HepG2 (cell line): Measurements from ENCODE around the gene SPRYD3. TPM values are rescaled to one million over a fixed set of nuclear protein-coding genes. Genes with fewer than 3 reads are reported as not detected.

Source experiments
- CHD2 ChIP-seq: IDR thresholded peaks from 2 replicates; pipeline ENCODE4 v1.6.1; 2011; ENCODE audit warnings: low read depth, low read length, improper control_type of control experiment
- GATAD2A ChIP-seq: IDR thresholded peaks from 2 replicates; pipeline ENCODE4 v1.6.1; 2016
- HDAC1 ChIP-seq: sonication (generic); formaldehyde crosslinking; IDR thresholded peaks from 2 replicates; pipeline ENCODE4 v1.5.1; 2020; ENCODE audit warnings: mild to moderate bottlenecking, missing genetic modification reagents
- MBNL3 ChIP-seq: fragments of 250-450 bp; sonication (Bioruptor Pico); conservative IDR thresholded peaks from 2 replicates; pipeline ENCODE4 v1.8.0; 2022; ENCODE audit warnings: mild to moderate bottlenecking, inconsistent platforms
- MIXL1 ChIP-seq: IDR thresholded peaks from 2 replicates; pipeline ENCODE4 v1.6.1; 2016
- NBN ChIP-seq: fragments of 450-650 bp; conservative IDR thresholded peaks from 2 replicates; pipeline ENCODE4 v1.6.1; 2017
- NFE2L2 ChIP-seq: fragments of 150-350 bp; IDR thresholded peaks from 2 replicates; pipeline ENCODE4 v1.6.1; 2014; ENCODE audit warnings: low read length
- PAWR ChIP-seq: sonication (generic); formaldehyde crosslinking; IDR thresholded peaks from 2 replicates; pipeline ENCODE4 v1.4.0; 2020; ENCODE audit warnings: missing genetic modification reagents, mild to moderate bottlenecking, borderline replicate concordance
- SATB2 ChIP-seq: sonication (generic); formaldehyde crosslinking; IDR thresholded peaks from 2 replicates; pipeline ENCODE4 v1.5.0; 2020; ENCODE audit warnings: missing genetic modification reagents
- SP4 ChIP-seq: sonication (generic); formaldehyde crosslinking; IDR thresholded peaks from 2 replicates; pipeline ENCODE4 v1.8.1; 2023; ENCODE audit warnings: mild to moderate bottlenecking, missing genetic modification reagents
- TBP ChIP-seq: sonication (generic); formaldehyde crosslinking; IDR thresholded peaks from 2 replicates; pipeline ENCODE4 v1.5.0; 2020; ENCODE audit warnings: missing genetic modification reagents
- THAP11 ChIP-seq: IDR thresholded peaks from 2 replicates; pipeline ENCODE4 v1.6.1; 2016; ENCODE audit warnings: missing biosample characterization, missing genetic modification reagents
- ZNF138 ChIP-seq: sonication (generic); formaldehyde crosslinking; IDR thresholded peaks from 2 replicates; pipeline ENCODE4 v1.5.0; 2020; ENCODE audit warnings: mild to moderate bottlenecking, low read depth, missing genetic modification reagents
- ZNF350 ChIP-seq: sonication (generic); formaldehyde crosslinking; IDR thresholded peaks from 2 replicates; pipeline ENCODE4 v1.4.0; 2020; ENCODE audit warnings: mild to moderate bottlenecking, low read depth, missing genetic modification reagents, borderline replicate concordance
- ZNF354B ChIP-seq: sonication (generic); formaldehyde crosslinking; IDR thresholded peaks from 2 replicates; pipeline ENCODE4 v1.8.0; 2022; ENCODE audit warnings: mild to moderate bottlenecking, missing genetic modification reagents
- ZNF430 ChIP-seq: sonication (generic); formaldehyde crosslinking; IDR thresholded peaks from 2 replicates; pipeline ENCODE4 v1.9.0; 2021; ENCODE audit warnings: mild to moderate bottlenecking, missing genetic modification reagents
- ZNF547 ChIP-seq: sonication (generic); formaldehyde crosslinking; IDR thresholded peaks from 2 replicates; pipeline ENCODE4 v1.5.1; 2020; ENCODE audit warnings: mild to moderate bottlenecking, missing genetic modification reagents
- ZNF550 ChIP-seq: sonication (generic); formaldehyde crosslinking; IDR thresholded peaks from 2 replicates; pipeline ENCODE4 v1.4.0; 2020; ENCODE audit warnings: mild to moderate bottlenecking, missing genetic modification reagents, borderline replicate concordance
- ZNF569 ChIP-seq: sonication (generic); formaldehyde crosslinking; IDR thresholded peaks from 2 replicates; pipeline ENCODE4 v1.5.0; 2020; ENCODE audit warnings: mild to moderate bottlenecking, missing genetic modification reagents, moderate library complexity, borderline replicate concordance
- ZNF709 ChIP-seq: sonication (generic); formaldehyde crosslinking; IDR thresholded peaks from 2 replicates; pipeline ENCODE4 v1.5.0; 2020; ENCODE audit warnings: mild to moderate bottlenecking, missing genetic modification reagents
- polyA plus RNA-seq, 8 experiments: library from polyadenylated mRNA; depleted of rRNA in 3 of 8; stranded (reverse) in 7 of 8; unstranded in 1 of 8; fragments of >200 nt; fragmentation: Illumina TruSeq in 4 of 8; extraction: Trizol in 4 of 8; gene quantifications; 2 replicates each; pipeline versions ENCODE4 v1.2.1 to v1.2.3, GENCODE V29; 2011 to 2016; ENCODE audit warnings: low read depth in 4 of 8, missing spikeins in 1 of 8, mixed read lengths in 1 of 8; ENCODE audit not compliant: insufficient read depth in 1 of 8
- total RNA-seq, 5 experiments: library from RNA; depleted of rRNA; stranded (reverse); fragments of >200 nt; fragmentation: Illumina TruSeq; extraction: Trizol; gene quantifications; 2 replicates each; pipeline ENCODE4 v1.2.3, GENCODE V29; 2016; ENCODE audit warnings: low read depth in 1 of 5
- TF ChIP-seq, protein P1 (sequence below): IDR thresholded peaks from 2 replicates; pipeline ENCODE4 v1.6.1; 2016; ENCODE audit warnings: missing compliant biosample characterization, missing genetic modification reagents, borderline replicate concordance
- TF ChIP-seq, protein P2 (sequence below): sonication (generic); formaldehyde crosslinking; IDR thresholded peaks from 2 replicates; pipeline ENCODE4 v1.8.1; 2023; ENCODE audit warnings: mild to moderate bottlenecking, inconsistent platforms, moderate library complexity, missing genetic modification reagents, borderline replicate concordance
- TF ChIP-seq, protein P3 (sequence below): sonication (generic); formaldehyde crosslinking; conservative IDR thresholded peaks from 2 replicates; pipeline ENCODE4 v1.8.1; 2023; ENCODE audit warnings: missing genetic modification reagents
- TF ChIP-seq, protein P4 (sequence below): sonication (generic); formaldehyde crosslinking; conservative IDR thresholded peaks from 2 replicates; pipeline ENCODE4 v1.4.0; 2020; ENCODE audit warnings: missing genetic modification reagents
- TF ChIP-seq, protein P5 (sequence below): sonication (generic); formaldehyde crosslinking; IDR thresholded peaks from 2 replicates; pipeline ENCODE4 v1.4.0; 2020; ENCODE audit warnings: missing genetic modification reagents, low read depth, mild to moderate bottlenecking, borderline replicate concordance

SPRYD3 gene
- total and polyA plus RNA-seq, 2 of the 13 experiments (the other 11 are each of a cell fraction or from before 2014, with no cell fraction given) = 9.0 to 9.2 TPM

DNA sequence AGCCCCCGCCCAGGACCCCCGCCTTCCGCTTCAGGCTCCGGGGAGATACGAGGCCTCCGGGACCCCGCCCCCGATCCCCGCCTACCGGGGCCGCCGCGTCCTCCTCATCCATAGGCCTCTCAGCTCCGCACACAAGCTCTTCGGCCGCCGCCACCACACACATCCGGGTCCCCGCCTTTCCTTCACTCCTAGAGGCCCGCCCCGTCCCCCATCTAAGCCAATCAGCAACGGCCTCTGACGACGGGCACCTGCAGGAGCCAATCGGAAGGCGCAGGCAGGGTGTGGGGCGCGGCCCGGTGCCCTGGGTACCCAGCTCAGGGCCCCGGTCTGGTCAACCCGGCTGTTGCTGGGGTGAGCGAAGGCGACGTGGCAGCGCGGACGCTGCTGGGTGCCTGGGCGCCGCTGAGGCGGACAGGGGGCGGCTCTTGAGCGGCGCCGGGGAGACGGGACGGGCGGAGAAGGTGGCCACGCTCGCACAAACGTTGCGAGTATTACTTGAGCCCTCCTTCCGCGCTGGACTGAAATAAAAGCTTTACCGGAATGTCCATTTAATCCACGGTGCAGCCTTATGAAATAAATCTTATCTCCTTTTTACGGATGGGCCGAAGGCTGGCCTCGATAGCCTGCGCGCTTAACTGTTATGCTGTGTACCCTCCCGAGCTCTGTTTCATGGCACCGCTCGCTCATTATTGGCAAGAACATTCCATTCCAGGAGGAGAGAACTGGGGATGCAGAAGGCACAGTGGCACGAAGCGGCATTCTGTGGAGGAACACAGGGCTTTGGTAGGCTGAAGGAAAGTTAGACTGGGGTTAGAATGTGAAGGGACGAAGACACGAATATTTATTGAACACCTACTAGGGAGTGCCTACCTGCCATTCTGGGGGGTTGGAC, at the start of gene SPRYD3 (continued):
- TF ChIP-seq SATB2 (CRISPR knock-in tag) = no peak
- 0 out of 2 replicates have a peak, but pooled peaks have one; percentile 33 for TF ChIP-seq MIXL1
- 0 out of 2 replicates have a peak, but pooled peaks have one; percentile 83 for TF ChIP-seq ZNF569 (CRISPR knock-in tag)
- TF ChIP-seq, protein P1, sequence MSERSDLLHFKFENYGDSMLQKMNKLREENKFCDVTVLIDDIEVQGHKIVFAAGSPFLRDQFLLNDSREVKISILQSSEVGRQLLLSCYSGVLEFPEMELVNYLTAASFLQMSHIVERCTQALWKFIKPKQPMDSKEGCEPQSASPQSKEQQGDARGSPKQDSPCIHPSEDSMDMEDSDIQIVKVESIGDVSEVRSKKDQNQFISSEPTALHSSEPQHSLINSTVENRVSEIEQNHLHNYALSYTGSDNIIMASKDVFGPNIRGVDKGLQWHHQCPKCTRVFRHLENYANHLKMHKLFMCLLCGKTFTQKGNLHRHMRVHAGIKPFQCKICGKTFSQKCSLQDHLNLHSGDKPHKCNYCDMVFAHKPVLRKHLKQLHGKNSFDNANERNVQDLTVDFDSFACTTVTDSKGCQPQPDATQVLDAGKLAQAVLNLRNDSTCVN (CRISPR knock-in tag) = 0 out of 2 replicates have a peak, but pooled peaks have one; percentile 65
- peak; percentile 37; the same call in 1 of the 2 replicates for TF ChIP-seq GATAD2A (CRISPR knock-in tag)
- no peak for TF ChIP-seq ZNF354B (CRISPR knock-in tag)
- 0 out of 2 replicates have a peak, but pooled peaks have one; percentile 53 for TF ChIP-seq CHD2
- TF ChIP-seq HDAC1 (CRISPR knock-in tag) = peak; percentile 83
- TF ChIP-seq PAWR (CRISPR knock-in tag) = no peak
- peak; percentile 98 for TF ChIP-seq SP4 (CRISPR knock-in tag)
- TF ChIP-seq ZNF138 (CRISPR knock-in tag) = no peak
- peak; percentile 92 for TF ChIP-seq ZNF709 (CRISPR knock-in tag)
- peak; percentile 68 for TF ChIP-seq THAP11 (CRISPR knock-in tag)
- no peak for TF ChIP-seq MBNL3 (CRISPR knock-in tag)
- peak; percentile 79 for TF ChIP-seq ZNF547 (CRISPR knock-in tag)
- no peak for TF ChIP-seq ZNF550 (CRISPR knock-in tag)
- peak; percentile 64; the same call in 1 of the 2 replicates for TF ChIP-seq ZNF430 (CRISPR knock-in tag)
- TF ChIP-seq ZNF350 (CRISPR knock-in tag) = peak; percentile 83; the same call in 1 of the 2 replicates
- TF ChIP-seq, protein P2, sequence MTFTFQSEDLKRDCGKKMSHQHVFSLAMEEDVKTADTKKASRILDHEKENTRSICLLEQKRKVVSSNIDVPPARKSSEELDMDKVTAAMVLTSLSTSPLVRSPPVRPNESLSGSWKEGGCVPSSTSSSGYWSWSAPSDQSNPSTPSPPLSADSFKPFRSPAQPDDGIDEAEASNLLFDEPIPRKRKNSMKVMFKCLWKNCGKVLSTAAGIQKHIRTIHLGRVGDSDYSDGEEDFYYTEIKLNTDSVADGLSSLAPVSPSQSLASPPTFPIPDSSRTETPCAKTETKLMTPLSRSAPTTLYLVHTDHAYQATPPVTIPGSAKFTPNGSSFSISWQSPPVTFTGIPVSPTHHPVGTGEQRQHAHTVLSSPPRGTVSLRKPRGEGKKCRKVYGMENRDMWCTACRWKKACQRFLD (CRISPR knock-in tag) = no peak
- TF ChIP-seq TBP (CRISPR knock-in tag) = no peak
- no peak for TF ChIP-seq NFE2L2
- TF ChIP-seq, protein P3, sequence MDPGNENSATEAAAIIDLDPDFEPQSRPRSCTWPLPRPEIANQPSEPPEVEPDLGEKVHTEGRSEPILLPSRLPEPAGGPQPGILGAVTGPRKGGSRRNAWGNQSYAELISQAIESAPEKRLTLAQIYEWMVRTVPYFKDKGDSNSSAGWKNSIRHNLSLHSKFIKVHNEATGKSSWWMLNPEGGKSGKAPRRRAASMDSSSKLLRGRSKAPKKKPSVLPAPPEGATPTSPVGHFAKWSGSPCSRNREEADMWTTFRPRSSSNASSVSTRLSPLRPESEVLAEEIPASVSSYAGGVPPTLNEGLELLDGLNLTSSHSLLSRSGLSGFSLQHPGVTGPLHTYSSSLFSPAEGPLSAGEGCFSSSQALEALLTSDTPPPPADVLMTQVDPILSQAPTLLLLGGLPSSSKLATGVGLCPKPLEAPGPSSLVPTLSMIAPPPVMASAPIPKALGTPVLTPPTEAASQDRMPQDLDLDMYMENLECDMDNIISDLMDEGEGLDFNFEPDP (CRISPR knock-in tag) = no peak
- TF ChIP-seq, protein P4, sequence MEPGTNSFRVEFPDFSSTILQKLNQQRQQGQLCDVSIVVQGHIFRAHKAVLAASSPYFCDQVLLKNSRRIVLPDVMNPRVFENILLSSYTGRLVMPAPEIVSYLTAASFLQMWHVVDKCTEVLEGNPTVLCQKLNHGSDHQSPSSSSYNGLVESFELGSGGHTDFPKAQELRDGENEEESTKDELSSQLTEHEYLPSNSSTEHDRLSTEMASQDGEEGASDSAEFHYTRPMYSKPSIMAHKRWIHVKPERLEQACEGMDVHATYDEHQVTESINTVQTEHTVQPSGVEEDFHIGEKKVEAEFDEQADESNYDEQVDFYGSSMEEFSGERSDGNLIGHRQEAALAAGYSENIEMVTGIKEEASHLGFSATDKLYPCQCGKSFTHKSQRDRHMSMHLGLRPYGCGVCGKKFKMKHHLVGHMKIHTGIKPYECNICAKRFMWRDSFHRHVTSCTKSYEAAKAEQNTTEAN (CRISPR knock-in tag) = peak; percentile 8; the same call in 1 of the 2 replicates
- TF ChIP-seq, protein P5, sequence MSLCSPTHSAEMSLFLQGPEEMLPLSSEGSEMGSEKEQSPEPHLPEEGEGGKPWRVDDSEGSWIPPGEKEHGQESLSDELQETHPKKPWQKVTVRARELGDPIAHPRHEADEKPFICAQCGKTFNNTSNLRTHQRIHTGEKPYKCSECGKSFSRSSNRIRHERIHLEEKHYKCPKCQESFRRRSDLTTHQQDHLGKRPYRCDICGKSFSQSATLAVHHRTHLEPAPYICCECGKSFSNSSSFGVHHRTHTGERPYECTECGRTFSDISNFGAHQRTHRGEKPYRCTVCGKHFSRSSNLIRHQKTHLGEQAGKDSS = no peak
- no peak for TF ChIP-seq NBN
